HG03139 (cell line): Measurements from ENCODE around the gene NCAM1.

Experiments
- ATAC-seq: cut with Tn5 transposase; IDR thresholded peaks from one replicate; pipeline ENCODE4 v1.9.1; 2021; ENCODE audit not compliant: unreplicated experiment

NCAM1 gene

DNA sequence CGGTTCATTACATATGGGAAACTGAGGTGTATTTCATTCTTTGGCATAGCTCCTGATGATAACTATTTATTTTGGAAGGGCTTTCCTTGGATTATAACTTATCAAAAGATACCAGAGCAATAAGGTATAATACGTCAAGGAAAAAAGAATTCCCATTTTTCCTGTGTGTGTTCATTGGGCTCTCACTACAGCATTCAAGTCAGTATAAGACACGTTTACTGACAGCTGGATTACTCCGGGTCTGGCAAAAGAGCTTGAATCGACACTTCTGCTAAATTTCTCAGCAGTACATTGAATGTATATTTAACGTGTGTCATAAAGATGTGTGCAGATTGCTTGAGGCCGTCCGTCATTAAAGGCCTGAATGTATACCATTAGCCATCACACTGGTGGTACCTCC is 163.4 kb downstream of the NCAM1 start:
- ATAC-seq, result no peak

DNA sequence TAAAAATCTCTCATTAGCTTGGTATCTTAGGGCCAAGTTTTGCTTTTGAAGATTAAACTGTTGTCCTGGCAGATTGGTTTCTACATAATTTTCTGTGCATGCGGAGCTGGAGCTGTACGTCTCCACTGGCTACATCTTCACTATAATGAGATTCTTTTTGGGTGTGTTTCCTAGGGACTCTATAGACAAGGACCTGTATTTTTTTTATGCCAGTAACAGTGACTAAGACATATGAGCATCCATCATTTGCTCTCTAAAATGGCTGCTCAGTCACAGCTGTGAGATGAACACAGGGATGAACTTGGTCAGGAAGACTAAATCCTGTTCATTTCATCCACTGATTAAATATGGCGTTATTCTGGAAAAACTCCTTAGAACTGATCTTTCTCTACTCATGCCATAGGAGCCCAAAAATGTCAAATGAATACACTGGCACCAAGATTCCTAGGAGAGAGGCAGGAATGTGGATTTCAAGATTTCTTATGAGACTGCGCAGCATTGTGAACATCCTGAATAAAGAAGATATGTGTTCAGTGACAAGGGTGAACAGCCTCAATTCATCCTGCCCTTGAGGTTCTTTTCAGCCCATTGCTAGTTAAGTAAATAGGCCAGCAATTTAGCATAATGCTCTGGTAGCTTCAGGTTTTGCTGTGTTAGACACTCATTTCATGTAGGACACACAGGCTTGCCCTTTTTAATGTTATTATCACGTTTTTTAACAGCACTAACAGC is 168.2 kb downstream of the NCAM1 start:
- no peak for ATAC-seq

DNA sequence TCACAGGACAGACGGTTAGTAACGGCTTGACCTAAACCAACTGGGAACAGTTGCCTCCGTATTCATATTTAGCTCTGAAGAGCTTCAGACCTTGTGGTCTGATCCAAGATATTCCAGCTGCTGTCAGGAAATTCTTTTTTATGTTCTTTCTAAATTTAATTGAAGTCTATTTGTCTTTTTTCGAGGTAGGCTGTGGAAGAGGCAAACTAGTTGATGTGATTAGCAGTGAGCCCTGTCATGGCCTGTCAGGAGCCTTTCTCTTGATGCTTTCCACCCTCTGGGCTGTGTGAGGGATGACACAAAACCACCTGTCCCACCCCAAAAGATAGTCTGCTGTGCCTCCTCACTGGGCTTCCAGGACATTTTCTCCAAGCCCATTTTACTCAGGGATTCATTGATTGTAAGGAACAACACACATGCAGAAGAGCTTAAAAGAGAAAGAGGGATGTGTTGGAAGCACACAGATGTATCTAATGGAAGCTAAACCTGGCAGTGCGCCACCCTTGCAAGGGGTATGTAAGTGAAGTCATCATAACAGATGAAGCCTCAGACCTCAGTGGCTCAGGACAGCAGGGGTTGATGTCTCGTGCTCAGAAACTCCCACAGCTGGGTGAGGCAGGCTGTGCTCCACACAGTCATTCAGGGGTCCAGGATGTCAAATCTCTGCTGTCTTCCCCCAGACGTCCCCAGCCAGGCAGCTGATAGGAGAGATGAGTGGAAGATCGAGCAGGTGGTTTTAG is 170.0 kb downstream of the NCAM1 start:
- no peak for ATAC-seq

DNA sequence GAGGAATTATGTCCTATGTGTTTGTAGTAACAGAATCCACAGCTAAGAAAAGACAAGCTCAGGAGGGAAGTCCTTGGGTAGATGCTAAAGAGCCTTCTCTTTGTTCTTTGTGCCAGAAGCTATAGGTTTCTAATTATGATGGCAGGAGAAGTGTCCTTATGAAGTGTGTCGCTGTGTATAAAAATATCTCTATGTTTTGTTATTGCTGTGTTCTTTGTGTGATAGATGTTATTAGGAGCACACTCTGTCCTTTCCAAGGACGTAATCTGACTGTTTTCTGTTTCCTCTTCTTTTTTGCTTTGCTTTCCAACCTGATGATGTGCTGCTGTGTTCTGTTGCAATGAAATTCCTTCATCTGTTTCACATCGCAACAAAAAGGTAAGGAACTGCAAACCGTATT is 171.9 kb downstream of the NCAM1 start:
- ATAC-seq, result no peak

DNA sequence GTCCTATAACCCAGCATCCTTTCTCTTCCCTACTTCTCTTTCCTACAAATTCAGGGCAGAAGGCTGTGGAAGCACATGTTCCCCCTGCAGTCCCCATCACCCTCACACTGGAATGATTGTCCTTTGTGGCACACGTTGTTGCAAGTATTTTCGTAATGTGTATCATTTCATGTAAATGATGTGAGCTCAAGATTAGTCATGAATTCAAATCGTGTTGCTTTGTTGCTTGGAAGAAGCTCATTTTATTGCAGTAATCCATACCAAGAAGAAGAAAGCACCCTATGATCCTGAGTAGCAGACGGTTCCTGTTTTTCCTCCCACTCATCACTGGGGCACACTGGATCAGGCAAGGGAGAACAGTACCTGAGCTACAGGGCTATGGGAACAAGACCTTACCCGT is 173.4 kb downstream of the NCAM1 start:
- no peak for ATAC-seq

DNA sequence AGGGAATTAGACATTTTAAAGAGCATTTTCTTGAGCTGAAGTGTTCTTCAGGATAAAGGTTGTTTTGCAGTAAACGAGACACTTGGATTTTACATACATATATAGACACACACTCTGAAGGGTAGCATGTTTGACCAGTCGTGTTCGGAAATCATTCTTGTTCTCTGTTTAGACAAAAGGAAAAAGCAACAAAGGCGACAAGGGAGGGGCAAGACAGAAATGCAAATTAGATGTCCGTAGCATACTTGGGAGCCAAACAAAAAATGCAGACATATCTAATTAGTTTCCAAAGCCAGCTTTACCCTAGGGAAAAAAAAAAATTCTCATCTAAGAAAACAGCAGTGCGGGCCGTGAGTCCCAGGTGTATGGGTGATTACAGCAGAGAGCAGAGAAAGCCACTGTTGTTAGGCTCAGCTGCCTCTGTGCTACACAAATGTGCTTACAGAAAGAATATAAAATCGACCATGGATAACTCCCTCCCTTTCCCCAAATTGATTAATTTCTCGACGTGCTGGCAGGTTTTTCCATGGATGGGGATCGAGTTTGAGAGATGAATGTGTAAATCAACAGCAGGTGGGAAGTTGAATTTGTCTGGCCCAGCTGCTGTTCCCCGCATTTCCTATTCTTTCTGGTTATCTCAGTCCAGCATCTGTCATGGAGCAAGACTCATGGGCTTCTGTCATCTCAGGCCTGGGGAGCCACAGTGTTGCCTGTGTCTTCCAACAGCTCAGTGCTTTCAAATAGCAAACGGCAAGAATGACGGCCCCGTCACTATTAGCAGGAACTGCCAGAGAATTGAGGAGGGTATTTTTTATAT is 176.7 kb downstream of the NCAM1 start:
- ATAC-seq, result no peak

DNA sequence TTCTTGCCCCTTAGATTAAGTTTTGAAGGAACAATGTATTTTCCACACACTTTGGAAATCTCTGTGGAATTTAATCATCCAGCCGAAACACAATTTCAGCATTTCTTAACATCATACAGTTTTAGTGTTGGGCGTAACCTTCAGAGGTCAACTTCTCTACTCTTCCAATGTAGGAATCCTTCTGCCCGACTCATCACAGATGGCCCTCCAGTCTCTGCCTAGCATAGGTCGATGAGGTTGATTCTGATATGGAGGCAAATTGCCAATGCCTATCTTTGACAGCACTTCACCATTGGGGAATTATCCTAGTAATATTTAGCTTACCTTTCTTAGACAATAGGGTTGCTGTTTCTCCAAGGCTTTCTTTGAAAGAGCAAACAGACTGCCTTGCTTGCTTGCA is 177.5 kb downstream of the NCAM1 start:
- ATAC-seq, result no peak

DNA sequence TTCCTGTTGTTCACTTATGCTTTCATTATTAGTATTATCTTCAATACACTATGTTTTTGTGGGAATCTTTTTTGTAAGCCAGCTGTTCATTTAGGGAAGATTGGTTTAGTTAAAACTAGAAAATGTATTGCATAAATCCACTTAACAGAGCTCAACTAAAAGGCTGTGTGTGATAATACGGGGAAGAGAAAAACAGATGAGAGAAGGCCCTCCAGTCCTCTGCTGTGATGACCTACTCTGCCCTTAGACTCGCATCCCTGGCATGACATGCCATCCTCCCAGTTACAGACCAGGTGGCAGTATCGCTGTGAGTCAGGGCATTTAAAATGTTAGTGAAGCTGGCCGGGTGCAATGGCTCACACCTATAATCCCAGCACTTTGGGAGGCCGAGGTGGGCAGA is 179.8 kb downstream of the NCAM1 start:
- no peak for ATAC-seq

DNA sequence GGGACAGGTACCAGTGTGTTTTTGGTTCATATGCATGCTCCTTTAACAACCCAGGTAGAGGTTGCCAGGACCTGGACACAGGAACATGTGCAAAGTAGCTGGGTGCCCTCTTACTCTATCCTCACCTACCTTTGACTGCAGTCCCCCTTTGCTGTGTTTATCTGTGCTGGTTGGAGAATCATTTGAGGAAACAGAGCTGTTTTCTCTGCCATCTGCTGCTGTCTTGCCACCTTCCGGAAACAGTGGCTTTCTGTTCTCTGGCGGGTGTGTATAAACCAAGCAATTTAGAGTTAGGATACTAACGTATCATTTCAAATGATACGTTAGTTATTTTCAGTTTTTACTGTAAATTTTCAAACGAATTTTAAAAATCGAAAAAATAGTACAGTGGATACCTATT is 181.3 kb downstream of the NCAM1 start:
- ATAC-seq, result no peak

DNA sequence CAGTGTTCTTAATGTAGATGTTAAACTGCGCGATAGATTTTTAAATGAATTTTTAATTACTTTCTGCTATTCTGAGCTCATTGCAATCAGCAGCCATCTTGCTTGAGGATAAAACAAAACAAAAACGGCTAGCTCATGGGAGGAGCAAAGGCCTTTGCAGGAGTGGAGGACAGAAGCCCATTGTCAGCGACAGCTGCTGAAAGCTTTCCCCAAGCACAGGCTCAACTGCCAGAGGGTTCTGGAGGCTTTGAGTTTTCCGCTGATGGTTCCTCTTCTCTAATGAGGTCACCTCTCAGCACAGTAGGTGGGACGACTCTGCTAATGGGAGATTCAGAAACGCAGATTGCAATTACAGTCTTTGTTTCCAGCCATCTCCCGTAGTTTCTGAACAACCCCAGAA is 186.0 kb downstream of the NCAM1 start:
- ATAC-seq, result no peak

DNA sequence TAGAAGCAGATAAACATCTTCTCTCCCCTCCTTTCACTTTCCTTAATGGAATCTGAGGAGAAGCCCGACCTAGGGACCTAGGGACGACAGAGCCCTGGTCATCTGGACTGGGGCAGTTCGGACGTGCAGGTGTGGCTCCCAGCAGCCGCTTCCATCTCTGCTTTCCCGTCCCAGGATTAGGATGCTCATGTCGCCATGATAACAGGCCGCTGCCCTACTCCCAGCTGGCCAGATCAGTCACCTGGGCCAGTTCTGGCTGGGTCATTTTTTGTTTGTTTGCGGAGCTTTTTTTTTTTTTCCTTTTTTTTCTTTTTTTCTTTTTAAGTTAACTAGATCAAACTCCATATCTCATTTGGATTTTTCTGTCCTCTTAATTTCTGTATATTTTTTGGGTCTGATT is 186.9 kb downstream of the NCAM1 start:
- no peak for ATAC-seq

DNA sequence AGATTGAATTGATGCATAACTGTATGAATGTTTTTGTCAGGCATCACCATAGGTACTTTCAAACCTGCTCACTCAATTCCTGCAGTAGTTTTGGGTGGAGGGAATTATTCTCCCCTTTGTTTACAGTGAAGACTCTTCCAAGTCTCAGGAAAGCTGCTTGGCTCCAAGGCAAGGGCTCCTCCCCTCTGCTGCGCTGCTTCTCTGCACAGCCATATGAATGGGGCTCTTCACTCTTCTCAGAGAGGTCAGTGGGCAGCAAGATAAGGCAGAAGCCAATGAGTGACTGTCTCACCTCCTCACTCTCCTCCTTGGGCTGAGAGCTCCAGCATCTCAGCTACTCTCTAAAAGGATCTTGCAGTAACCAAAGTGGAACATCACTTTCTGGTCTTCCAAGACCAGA is 187.4 kb downstream of the NCAM1 start:
- no peak for ATAC-seq

DNA sequence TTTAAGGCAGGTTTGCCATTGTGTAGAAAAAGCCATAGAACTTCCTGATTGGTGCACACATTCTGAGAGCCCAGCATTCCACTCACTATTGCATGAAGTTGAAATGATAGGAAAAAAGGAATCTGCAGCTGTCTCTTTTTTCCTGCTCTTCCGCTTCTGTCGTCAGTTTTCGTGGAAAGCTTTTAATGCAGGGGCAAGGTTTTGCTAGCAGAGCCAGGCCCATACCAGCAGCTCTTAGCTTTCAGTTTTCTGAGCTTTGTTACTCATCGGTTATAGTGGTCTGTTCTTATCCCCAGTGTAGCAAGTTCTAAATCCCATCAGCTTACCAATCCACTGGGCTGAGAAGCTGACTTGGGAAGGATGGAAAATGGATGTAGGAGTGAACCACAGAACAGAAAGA is 190.3 kb downstream of the NCAM1 start:
- ATAC-seq, result no peak

DNA sequence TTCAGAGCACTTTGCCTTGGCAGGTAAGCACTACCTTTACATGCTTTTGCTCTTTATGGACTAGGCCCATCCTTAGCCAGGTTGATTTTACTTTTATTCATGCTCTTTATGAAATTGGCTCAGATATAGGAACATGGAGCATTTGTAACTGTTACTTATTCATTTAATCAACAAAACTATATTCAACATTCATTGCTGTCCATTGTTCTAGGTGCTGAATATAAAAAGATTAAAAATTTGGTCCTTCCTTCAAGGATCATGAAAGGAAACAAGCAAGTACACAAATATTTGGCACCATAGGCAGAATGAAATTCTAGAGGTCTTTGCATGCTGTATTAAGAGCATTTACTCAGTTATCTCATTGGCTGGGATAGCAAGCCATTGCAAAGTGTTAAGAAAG is 191.3 kb downstream of the NCAM1 start:
- no peak for ATAC-seq

DNA sequence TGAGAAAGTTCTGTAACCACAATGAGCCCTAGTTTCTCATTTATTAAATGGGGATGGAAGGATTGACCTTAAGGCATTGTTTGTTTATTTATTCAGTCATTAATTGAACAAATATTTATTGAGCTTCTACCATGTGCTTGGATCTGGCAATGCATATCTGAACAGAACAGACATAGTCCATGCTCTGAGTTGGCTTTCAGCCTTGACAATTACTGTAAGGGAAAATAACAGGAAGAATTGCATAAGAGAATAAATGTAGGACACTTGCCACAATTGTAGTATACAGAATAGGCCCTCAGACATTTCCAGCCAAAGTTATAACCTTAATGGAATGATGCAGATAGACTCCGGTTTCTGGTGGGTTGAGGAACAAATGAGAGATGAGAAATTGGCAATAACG is 192.6 kb downstream of the NCAM1 start:
- no peak for ATAC-seq

DNA sequence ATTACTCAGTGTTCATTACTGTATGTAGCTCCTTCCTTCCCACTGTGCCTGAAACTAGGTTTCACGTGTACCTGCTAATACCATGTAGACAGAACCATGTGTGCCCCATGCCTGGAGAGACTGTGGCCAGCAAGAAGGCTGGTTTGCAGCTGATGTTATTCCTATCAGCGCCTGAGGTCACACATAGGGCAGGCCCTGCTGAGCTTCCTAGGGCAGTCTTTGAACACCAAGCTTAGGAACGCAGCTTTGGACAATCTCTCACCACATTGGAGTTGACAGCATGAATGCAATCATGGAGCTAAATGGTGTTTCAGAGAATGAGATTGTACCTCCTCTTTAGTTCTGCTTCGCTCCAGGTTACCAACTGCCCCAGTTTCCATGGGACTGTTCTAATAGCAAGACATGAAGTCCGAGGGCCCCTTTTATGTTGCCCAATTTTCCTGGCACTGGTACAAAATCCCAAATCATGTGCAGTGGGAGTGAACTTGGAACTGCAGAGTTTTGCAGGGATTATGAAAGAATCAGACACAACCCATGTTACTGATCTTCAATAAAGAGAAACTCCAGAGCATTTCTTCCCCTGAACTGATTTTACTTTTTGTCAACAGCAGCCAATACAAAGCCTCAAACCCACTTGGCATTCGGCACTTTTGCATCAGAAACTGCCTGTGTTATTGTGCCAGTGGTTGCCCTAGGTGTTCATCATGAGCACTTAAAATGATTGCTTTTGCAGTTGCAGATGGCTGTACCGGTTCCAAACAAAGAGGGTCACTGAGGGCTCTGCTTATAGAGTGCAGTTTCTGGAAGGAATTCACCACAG is 199.0 kb downstream of the NCAM1 start:
- no peak for ATAC-seq

DNA sequence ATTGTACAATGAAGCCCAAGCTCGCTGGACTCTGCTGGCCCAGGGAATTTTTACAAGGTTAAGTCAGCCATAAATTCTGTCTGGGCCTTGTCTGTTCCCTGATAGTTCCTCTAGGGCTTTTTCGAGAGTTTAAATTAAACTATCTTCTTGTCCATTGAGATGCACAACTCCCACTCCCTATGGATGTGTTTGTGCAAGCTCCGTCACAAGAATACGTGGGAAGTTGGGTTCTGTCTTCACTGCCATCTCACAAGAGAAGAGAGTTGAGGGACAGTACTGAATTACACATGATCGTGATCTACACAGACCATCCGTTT is 199.5 kb downstream of the NCAM1 start:
- no peak for ATAC-seq

DNA sequence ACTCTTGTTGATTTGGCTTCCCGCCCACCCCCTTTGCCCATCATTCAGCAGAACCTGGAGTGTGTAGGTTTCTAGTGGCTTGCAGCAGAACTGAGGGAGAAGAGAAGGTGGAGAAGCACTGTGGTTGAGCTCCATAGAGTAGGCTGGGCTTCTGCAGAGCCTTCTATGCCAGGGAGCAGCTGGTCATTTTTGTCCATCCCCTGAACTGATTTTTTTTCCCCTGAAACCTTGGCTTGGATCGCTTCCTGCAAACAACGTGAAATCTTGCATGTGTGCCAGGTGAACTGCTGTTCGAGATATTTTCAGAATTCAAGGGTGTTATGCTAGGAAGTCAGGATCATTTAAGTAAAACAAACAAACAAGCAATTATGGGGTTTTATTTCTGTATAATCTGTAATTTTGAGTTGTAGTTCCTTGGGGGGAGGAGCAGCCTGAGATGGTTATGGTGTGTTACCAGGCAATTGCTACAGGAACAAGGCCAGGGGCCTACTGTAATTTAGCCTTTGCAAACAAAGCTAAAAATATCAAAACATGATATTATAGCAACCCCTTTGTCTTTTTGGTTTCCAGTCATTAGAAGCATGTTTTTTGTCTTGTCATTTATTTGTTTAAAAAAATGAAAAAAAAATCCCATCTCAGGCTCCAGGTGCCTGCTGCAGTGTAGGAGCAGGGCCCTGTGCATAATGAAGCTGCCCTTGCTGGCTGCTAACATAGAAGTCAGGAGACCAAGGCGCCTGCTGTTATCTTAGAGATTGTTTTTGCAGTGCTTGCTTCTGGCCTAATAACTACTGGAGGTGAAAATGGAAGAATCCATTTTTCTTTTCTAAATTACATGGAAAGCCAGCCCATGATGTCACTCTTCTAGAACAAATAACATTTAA is 200.7 kb downstream of the NCAM1 start:
- no peak for ATAC-seq

DNA sequence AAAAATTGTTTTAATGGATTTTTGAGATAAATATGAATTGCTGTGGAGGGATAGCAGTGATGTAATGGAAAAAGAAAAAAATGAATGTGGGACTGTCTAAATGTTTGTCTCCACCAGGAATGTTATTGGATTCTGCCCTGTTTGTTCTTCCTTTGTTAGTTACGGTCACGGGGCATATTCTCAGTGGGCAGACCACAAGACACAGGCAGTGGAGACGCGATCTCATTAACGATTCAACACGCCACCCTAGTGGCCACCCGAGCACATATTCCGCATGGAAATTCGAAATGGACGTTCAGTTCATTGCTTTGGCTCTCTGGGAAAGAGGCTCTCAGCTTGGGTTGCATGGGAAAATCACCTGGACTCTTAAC is 201.4 kb downstream of the NCAM1 start:
- no peak for ATAC-seq

DNA sequence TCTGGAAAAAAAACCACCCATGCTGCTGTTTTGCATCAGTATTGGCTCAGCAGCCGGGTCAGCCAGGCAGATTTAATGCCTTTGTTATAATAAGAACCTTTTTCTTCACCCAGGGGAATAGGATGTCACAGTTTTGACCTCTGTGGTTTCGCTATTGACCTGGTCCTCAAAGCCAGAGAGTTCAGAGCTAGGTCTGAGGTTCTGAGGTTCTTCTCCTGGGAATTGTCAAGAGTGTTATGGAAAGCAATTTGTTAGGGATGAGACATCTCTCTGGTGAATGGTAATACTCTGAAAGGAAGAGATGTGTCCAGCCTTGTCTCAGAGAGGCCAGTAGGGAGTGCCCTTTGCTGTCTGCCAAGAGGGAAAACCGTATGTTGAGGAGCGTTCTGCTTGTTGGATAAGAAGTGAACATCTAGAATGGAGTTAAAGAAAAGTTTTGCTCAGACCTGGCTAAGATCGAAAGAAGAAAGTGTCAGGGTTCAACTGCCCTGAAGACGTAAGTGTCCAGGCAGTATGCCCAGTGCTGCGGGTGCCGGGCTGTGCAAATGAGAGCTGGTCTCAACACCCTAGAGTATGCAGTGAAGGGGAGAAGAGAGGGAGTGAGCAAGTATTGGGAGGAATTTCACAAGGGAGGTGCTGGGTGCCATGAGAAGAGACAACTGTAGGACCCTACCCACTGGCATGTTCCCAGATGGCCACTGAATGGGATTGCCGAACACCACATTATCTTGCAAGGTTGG is 202.2 kb downstream of the NCAM1 start:
- no peak for ATAC-seq
